Activated gamma-delta T cell treated with Interleukin-2 at 50 U/mL for 16 hours (primary cell): ENCODE measurements around the gene ABI3BP.
"Not testable (repeated sequence)": the region's sequence is repeated elsewhere in the genome, so short reads cannot be mapped to it uniquely, and the experiment has no call there.

Experiments used
- DNase-seq: peaks from one replicate; pipeline ENCODE4 v3.0.0-alpha.2; 2020

Gene ABI3BP

GRCh38 chr3:100993309-100993708, at the start of gene ABI3BP:
ABI3BP (minus strand) TSS chr3:100993421; CDS start chr3:100993384, 37 bp downstream.
- no peak for DNase-seq

GRCh38 chr3:101039285-101039684, 46.1 kb upstream of the ABI3BP start:
- DNase-seq: no peak

GRCh38 chr3:101038880-101039279, 45.7 kb upstream of the ABI3BP start:
- no peak for DNase-seq

- no peak for DNase-seq
Measured at GRCh38 chr3:101038393-101038792, 45.2 kb upstream of the ABI3BP start.

- DNase-seq: no peak
Measured at GRCh38 chr3:101037613-101038012, 44.4 kb upstream of the ABI3BP start.

- DNase-seq: no peak
Measured at GRCh38 chr3:101036676-101037075, 43.5 kb upstream of the ABI3BP start.

GRCh38 chr3:101036213-101036618, 43.0 kb upstream of the ABI3BP start:
- DNase-seq: no peak

GRCh38 chr3:101027286-101027685, 34.1 kb upstream of the ABI3BP start:
- DNase-seq: no peak

- no peak for DNase-seq
Measured at GRCh38 chr3:101026881-101027280, 33.7 kb upstream of the ABI3BP start.

- DNase-seq: no peak
Measured at GRCh38 chr3:101026244-101026643, 33.0 kb upstream of the ABI3BP start.

GRCh38 chr3:101020351-101021015, 27.3 kb upstream of the ABI3BP start:
- DNase-seq: no peak

GRCh38 chr3:101017017-101017416, 23.8 kb upstream of the ABI3BP start:
- DNase-seq: no peak

GRCh38 chr3:101012312-101012711, 19.1 kb upstream of the ABI3BP start:
- not testable (repeated sequence) for DNase-seq

GRCh38 chr3:101011136-101011535, 17.9 kb upstream of the ABI3BP start:
- no peak for DNase-seq

GRCh38 chr3:101010296-101010695, 17.1 kb upstream of the ABI3BP start:
- DNase-seq: no peak

GRCh38 chr3:101009386-101009785, 16.2 kb upstream of the ABI3BP start:
- DNase-seq: no peak

- no peak for DNase-seq
Measured at GRCh38 chr3:100999160-100999559, 5.9 kb upstream of the ABI3BP start.

GRCh38 chr3:100994809-100995208, 1.6 kb upstream of the ABI3BP start:
- DNase-seq: no peak

GRCh38 chr3:100994187-100994586, 966 bp upstream of the ABI3BP start:
- no peak for DNase-seq

GRCh38 chr3:100992231-100993012, 799 bp downstream of the ABI3BP start:
- no peak for DNase-seq

- DNase-seq: no peak
Measured at GRCh38 chr3:100988080-100988479, 5.1 kb downstream of the ABI3BP start.

- DNase-seq: no peak
Measured at GRCh38 chr3:100984308-100984707, 8.9 kb downstream of the ABI3BP start.

- DNase-seq: no peak
Measured at GRCh38 chr3:100982710-100983109, 10.5 kb downstream of the ABI3BP start.

GRCh38 chr3:100981164-100981911, 11.9 kb downstream of the ABI3BP start:
- no peak for DNase-seq
